Activated CD4-positive, alpha-beta T cell treated with anti-CD3 and anti-CD28 coated beads for 48 hours (primary cell): ENCODE measurements around the gene HPCAL1.
A peak's percentile ranks its signal among the peaks of the same experiment; 100 is the strongest.

Experiments used
- DNase-seq: peaks from one replicate; pipeline ENCODE4 v3.0.0-alpha.2; 2020

HPCAL1 gene

DNA sequence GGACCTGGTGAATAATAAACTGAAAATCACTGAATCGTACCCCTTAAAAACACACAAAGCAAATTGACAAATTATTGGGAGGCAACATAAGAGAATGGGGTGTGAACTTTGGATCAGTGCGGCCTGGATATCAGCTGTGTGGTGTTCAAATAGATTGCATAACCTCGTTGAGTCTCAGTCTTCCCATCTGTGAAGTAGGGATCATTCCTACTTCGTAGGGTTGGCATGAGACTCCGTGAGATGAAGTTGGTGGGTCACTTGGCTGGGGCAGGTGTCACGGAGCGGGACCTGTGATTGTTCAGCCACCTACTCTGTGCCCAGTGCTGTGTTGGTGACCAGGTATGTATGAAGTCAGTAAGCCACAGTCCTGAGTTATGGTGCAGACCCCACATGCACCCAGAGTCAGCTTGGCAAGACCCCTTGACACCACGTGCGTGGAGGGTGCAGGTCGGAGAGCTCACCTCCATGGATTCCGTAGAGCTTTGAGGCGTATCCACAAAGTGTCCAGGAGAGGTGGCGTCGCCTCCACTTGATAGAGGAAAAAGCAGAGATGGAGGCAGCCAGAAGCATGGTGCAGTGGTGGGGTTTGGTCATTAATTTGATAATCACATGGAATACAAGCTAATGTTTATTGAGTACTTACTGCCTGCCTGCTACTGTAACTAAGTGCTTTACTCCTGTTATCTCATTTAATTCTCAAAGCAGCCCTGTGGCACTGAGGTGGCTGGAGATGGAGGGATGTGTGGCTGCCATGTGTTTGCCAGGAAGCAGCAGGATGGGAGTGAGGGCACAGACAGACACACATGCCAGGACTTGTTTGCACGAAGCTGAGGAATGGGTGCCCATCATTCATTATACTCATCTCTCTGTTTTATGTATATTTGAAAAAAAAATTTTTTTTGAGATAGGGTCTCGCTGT is 35.8 kb downstream of the HPCAL1 start:
- no peak for DNase-seq

GRCh38 chr2:10339647-10340592 is 37.2 kb downstream of the HPCAL1 start:
- DNase-seq = no peak

GRCh38 chr2:10340593-10340975 is 37.9 kb downstream of the HPCAL1 start:
- no peak for DNase-seq

DNA sequence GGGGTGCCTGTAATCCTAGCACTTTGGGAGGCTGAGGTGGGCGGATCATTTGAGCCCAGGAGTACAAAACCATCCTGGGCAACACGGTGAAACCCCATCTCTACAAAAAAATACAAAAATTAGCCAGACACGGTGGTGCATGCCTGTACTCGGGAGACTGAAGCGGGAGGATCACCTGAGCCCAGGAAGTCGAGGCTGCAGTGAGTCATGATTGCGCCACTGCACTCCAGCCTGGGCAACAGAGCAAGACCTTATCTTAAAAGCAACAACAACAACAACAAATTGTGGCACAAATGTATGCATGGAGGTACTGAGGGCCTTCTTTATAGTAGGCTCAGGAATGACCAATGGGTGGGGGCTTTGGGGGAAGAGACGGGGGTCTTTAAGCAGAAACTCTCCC is 38.5 kb downstream of the HPCAL1 start:
- no peak for DNase-seq

DNA sequence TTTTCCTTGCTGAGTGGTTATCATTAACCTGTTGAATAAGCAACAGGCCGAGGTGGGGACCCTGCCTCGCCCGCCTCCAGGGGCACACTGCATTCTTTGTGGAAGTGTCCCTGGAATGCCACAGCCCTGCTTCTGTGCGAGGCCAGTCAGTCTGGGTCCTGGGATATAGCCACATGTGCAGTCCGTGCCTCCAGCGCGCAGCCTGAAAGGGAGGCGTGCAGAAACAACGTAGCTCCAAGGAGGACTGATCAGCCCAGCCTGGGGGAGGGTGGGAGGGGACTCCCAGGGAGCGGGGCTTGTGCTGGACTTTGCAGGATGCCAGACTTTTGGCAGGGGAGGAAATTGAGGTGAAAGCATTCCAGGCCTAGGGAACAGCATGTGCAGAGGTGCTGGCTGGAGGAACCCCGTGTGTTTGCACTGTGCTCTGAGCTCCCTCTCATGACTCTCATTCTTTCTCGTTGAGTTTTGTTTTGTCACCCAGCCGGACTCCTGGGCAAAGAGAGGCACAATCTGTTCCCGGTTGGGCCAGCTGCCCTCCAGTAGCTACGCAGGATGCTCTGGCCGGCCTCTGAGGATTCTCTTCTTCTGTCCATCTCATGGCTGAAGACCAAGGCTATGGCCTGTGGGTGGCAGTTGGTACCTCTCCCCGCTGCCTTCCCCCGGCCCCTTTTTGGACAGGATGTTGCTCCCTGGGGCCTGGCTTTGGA is 39.7 kb downstream of the HPCAL1 start:
- DNase-seq = no peak

DNA sequence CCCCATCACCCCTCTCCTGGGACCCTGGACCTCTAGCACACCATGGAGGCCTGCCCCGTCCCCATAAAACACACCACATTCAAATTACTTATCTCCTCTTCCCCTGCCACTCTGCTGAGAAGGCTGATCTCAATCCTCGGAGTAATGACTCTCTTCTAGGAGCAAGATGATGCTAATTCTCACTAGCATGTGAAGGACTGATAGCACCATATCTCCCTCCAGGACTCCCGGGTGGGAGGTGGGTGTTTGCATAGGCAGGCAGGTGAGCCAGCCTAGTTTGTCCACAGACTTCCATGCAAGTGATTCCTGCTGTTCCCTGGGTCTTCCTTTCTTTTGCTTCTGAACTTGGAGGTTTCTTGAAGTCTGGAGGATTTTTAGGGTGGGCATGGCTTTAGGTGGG is 40.5 kb downstream of the HPCAL1 start:
- no peak for DNase-seq

DNA sequence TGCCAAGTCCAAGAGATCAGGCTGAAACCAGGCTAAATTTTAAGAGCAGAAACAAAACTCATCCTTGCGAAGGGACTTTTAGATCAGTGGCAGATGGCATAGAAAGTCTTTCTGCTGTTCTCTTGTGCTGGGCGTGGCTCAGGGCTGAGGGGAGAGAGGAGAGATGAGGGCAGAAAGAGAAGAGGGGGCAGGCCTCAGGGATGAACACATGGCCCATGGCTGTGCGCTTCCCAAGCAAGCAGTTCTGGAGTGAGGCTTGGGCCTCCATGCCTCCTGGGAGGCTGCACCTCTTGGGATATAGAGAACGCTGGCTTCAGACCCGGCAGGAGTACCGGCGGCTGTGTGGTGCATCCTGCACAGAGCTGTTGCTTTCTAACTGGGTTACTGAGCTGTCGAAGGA is 41.0 kb downstream of the HPCAL1 start:
- no peak for DNase-seq

DNA sequence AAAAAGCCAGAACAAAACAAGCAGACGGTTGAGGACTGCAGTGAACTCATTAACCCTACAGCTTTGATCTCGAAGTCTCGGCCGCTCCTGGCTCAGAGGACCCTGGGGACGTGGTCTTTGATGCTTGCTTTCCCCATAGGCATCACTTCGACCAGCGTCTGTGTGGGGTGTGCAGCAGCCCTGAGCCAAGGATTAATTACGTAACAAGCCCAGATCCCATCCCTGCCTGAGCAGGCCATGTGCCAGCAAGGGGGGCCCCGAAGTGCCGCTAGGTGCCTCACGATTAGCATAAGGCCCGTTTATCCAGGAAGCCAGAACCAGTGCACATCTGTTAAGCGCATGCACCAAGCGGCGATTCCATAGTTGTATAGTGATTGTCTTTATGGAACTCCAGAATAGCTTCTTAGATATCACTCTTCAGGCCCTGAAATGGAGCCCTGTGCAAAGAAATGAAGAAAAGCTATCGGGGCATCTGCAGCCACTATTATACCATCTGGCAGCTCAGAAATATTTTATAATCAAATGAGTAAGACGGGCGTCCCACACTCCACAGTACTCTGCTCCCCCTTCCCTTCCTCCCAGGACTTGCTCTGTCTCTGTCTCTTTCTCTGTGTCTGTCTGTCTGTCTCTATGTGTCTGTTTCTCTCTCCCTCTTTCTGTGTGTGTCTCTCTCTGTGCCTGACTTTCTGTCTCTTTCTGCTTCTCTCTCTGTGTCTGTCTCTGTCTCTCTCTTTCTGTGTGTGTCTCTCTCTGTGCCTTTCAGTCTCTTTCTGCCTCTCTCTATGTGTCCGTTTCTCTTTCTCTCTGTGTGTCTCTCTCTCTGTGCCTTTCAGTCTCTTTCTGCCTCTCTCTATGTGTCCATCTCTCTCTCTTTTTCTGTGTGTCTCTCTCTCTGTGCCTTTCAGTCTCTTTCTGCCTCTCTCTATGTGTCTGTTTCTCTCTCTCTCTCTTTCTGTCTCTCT is 41.7 kb downstream of the HPCAL1 start:
- no peak for DNase-seq

GRCh38 chr2:10345126-10345525 is 42.4 kb downstream of the HPCAL1 start:
- DNase-seq = no peak

DNA sequence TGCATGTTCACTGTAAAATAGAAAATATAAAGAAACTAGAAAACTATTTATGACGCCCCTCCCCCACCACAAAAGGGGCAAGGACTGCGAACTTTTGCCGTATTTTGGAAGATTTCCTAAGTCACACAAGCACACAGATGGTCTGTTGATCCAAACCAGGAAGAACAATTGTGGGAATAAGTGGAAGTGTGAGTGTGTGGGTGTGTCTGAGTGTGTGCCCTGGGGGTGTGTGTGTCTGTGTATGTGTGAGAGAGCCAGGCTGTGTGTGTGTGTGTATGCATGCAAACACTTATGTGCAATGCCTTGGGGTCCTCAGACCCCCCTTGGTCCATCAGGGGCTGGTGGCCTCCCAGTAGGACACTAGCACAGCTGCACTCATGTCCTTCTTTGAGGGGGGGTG is 43.1 kb downstream of the HPCAL1 start:
- no peak for DNase-seq

GRCh38 chr2:10346929-10347561 is 44.3 kb downstream of the HPCAL1 start:
- peak; percentile 31 for DNase-seq

DNA sequence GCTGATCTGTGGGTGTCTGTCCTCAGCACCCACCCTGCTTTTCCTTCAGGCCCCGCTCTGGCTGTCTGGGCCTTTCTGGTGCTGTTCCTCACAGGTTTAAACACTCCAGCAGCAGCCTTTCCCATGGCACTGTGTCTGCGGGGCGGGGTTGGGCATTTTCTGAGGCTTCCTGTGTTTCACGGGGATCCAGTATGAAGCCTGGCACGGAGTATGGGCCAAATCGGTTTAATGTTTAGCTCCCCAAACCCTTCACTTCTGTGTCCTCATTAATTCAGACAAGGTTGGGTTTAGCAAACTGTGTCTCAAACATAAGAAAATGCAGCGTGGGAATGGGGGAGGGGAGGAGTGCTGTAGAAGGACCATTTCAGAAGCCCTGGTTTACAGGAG is 44.9 kb downstream of the HPCAL1 start:
- DNase-seq = no peak

DNA sequence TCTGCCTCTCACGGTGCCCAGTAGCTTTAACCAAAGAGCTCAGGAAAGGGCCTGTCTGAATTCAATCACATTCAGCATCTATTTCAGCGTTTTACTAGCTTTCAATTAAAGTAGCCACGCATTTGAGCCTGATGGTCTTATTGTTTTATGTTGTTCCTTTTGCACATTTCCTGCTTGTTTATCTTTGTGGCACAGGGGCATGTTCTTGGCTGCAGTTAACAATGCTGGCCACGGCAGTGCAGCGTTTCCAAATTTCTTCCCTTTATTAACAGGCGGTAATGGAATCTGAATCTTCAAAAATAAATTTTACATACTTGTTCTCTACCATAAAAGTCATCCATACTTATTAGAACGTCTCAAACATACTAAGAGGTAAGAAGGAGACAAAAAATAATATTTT is 46.2 kb downstream of the HPCAL1 start:
- no peak for DNase-seq

DNA sequence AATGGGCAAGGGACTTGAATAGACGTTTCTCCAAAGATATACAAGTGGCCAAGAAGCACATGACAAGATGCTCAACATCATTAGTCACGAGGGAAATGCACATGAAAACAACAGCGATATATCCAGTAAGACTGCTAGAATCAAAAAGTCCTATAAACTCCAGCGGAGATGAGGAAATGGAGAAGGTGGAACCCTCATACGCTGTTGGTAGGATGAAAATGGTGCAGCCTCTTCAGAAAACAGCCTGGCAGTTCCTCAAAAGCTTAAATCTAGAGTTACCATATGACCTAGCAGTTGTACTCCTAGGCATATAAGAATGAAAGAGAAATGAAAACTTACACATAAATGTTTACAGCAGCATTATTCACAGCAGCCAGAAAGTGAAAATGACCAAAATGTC is 48.1 kb downstream of the HPCAL1 start:
- DNase-seq = no peak

- no peak for DNase-seq
Observed at GRCh38 chr2:10352361-10352760, 49.7 kb downstream of the HPCAL1 start.

GRCh38 chr2:10352972-10353371 is 50.3 kb downstream of the HPCAL1 start:
- DNase-seq = no peak

DNA sequence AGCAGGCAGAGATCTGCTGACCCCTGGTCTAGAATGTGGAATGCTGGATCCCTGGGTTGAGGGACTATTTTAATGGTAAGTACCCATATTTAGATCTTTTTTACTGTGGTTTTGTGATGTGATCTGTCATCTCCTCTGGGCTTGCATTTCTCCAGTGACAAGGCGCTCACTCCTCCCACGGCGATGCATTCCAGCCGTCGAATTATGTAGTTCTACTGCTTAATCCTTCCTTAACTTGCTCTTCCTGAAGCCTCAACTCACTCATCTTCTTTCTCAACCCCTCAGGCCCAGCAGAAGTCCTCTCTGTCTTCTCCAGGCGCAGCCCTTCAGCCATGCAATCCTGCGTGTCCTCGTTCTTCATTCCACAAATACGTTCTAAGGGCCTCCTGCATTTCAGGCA is 51.2 kb downstream of the HPCAL1 start:
- DNase-seq = no peak

DNA sequence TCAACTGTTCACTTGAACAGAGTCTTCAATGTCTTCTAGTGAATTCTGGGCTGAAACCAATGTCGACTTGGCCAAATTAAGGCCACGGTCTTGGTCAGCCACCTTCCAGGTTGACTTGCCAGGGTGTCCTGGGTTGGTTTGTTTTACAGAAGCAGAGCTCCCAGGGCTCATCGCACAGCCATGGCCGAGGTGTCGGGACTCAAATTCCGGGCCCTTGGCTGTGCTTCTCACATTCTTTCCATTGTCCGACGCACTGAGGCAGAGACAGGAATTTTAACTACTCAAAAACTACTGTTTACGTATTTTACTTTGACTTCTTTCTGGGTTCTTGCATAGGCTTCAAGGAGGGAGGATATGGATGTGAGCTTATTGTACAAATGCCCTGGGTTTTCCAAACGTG is 51.7 kb downstream of the HPCAL1 start:
- no peak for DNase-seq

- DNase-seq = no peak
Observed at GRCh38 chr2:10355471-10356438, 53.1 kb downstream of the HPCAL1 start.

DNA sequence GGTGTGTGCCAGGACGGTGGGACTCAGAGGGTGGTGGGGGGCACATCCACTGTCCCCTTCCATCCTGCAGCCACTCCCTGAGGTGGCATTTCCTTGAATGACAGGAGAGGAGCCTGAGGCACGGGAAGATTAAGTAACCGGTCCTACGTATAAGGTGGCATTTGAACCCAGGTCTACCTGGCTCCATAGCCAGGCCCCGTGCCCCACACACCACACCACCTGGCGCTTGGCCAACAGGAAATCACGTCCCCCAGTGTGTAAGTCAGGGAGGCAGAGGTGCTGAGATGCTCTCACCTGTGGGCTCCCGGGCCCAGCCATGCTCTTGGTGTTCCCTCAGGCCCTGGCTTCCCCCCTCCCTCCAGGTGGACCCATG is 53.7 kb downstream of the HPCAL1 start:
- no peak for DNase-seq
